ENCODE results near the gene NBAS. TPM values are rescaled to one million over a fixed set of nuclear protein-coding genes. Genes with fewer than 3 reads are reported as not detected.

NBAS gene
- total RNA-seq, 1 donor from 2014 or later, result 126 TPM

DNA sequence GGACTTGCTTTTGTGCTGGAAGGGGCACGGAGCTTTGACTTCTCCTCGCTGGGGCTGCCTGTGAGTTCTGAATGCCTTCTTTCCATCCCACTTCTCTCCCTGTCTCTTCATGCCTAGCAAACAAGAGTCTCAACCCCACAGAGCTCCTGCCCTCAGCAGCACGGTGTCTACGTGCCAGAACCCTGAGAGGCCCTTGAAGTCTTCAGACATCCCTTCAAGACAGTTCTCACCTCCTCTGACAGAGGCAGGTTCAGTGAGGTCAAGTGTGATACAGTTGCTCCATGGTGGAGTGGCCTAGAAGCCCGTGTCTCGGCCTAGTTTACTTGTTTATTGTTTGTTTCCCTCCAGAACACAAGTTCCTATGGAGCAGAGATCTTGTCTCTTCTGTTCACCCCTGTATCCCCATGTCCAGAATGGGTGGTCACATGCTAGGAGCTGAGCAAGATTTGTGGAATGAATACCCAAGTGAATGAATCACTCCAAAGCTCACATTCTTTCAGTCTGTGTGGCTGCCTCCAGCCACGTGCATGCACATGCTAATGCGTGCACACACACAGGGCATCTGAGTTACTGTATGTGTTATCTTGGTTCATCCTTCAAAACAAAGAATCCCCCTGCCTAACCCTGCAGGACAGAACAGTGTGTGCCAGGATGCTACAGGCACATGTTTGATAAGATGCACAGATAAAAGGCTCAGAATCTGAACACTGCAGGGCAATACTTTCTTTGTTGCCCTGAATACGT is 391.6 kb downstream of the NBAS start:
- H3K27ac ChIP-seq (ENCODE audit: low read depth, low read length), result no peak overlapping the region
- no peak overlapping the region for H3K9ac ChIP-seq (ENCODE audit: low read depth in 1 of 3, low read length in 3 of 3)
- H3K27me3 ChIP-seq (ENCODE audit: control insufficient read depth in 3 of 3, insufficient read depth in 3 of 3, low read length in 3 of 3), result no peaks in the 10 kb centered on the region
- peaks cover 5 to 8% (median 5%) of the 10 kb centered on the region in 3 donors for H3K36me3 ChIP-seq (ENCODE audit: control insufficient read depth in 3 of 3, insufficient read depth in 3 of 3, low read length in 3 of 3)
- no peaks in the 10 kb centered on the region for H3K9me3 ChIP-seq (ENCODE audit: control insufficient read depth in 3 of 3, low read length in 3 of 3)
- H3K4me1 ChIP-seq (ENCODE audit: control insufficient read depth in 3 of 3, insufficient read depth in 3 of 3, low read length in 3 of 3), result no peaks in the 10 kb centered on the region
- no peak overlapping the region for H3K4me3 ChIP-seq (ENCODE audit: low read length in 3 of 3)

DNA sequence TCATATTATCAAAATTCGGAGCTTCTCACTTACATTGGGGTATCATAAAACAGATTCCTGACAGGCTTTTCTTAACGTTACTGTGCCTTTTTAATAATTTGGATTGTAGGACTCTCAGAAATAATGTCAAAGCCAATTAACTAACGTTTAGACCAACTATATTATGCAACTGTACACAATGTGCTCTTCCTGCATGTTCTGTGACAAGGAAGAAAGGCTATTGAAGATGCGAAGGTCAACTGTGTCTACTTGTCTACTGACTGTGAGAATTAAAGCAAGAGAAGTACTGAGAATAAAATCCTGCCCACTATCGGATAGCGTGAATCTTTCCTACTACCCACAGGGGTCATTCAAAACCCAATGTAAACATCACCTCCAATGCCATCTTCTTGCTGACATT is 393.0 kb downstream of the NBAS start:
- peaks cover 5 to 8% (median 5%) of the 10 kb centered on the region in 3 donors for H3K36me3 ChIP-seq (ENCODE audit: control insufficient read depth in 3 of 3, insufficient read depth in 3 of 3, low read length in 3 of 3)
- H3K4me1 ChIP-seq (ENCODE audit: control insufficient read depth in 3 of 3, insufficient read depth in 3 of 3, low read length in 3 of 3), result no peaks in the 10 kb centered on the region
- no peaks in the 10 kb centered on the region for H3K27me3 ChIP-seq (ENCODE audit: control insufficient read depth in 3 of 3, insufficient read depth in 3 of 3, low read length in 3 of 3)
- no peak overlapping the region for H3K27ac ChIP-seq (ENCODE audit: low read depth, low read length)
- H3K4me3 ChIP-seq (ENCODE audit: low read length in 3 of 3), result no peak overlapping the region
- H3K9me3 ChIP-seq (ENCODE audit: control insufficient read depth in 3 of 3, low read length in 3 of 3), result no peaks in the 10 kb centered on the region
- no peak overlapping the region for H3K9ac ChIP-seq (ENCODE audit: low read depth in 1 of 3, low read length in 3 of 3)

DNA sequence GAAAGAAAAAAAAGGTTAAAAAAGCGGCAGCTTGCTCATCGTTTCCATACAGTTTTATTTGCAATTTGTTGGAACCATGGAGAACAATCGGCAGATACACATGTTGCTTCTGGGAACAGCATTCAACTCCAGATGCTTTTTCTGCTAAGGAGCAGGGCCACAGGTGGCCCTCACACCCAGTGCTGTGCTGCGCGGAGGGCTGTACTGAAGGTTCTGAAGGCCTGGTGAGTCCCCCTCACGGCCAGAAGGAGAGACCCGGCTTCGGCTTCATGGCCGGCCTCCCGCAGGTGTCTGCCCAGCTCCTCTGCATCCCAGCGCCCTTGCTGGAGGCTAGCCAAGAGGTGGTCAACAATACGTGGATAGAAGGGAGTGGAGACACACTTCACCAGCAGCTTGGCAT is 394.3 kb downstream of the NBAS start:
- Histone ChIP-seq H3K4me3 (ENCODE audit: low read length in 3 of 3) (no peak overlapping the region), H3K27ac (ENCODE audit: low read depth, low read length) (no peak overlapping the region), H3K4me1 (ENCODE audit: control insufficient read depth in 3 of 3, insufficient read depth in 3 of 3, low read length in 3 of 3) (no peaks in the 10 kb centered on the region), H3K36me3 (ENCODE audit: control insufficient read depth in 3 of 3, insufficient read depth in 3 of 3, low read length in 3 of 3) (peaks cover 5 to 8% (median 5%) of the 10 kb centered on the region in 3 donors), H3K9ac (ENCODE audit: low read depth in 1 of 3, low read length in 3 of 3) (no peak overlapping the region), H3K27me3 (ENCODE audit: control insufficient read depth in 3 of 3, insufficient read depth in 3 of 3, low read length in 3 of 3) (no peaks in the 10 kb centered on the region), H3K9me3 (ENCODE audit: control insufficient read depth in 3 of 3, low read length in 3 of 3) (no peaks in the 10 kb centered on the region)

DNA sequence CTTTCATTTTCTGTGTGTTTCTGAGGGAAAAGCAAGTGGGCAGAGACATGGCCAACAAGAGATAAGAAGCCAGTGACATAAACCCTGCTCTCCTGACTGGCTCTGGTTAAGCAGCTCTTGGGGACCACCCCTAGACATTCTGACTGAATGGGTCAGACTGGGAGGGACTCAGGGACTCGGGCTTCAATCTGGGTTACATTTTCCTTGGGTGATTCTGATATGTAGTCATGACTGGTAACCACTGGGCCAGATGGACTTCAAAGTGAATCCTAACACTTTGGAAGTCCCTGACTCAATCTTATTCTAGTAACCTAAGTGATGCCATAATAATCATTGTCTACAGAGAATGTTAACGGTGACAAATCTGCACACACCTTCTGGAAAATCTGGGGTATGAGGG is 397.8 kb downstream of the NBAS start:
- no peaks in the 10 kb centered on the region for H3K4me1 ChIP-seq (ENCODE audit: control insufficient read depth in 3 of 3, insufficient read depth in 3 of 3, low read length in 3 of 3)
- no peaks in the 10 kb centered on the region for H3K9me3 ChIP-seq (ENCODE audit: control insufficient read depth in 3 of 3, low read length in 3 of 3)
- H3K27me3 ChIP-seq (ENCODE audit: control insufficient read depth in 3 of 3, insufficient read depth in 3 of 3, low read length in 3 of 3), result no peaks in the 10 kb centered on the region
- H3K27ac ChIP-seq (ENCODE audit: low read depth, low read length), result no peak overlapping the region
- no peak overlapping the region for H3K9ac ChIP-seq (ENCODE audit: low read depth in 1 of 3, low read length in 3 of 3)
- no peak overlapping the region for H3K4me3 ChIP-seq (ENCODE audit: low read length in 3 of 3)
- peaks cover 5 to 8% (median 5%) of the 10 kb centered on the region in 3 donors for H3K36me3 ChIP-seq (ENCODE audit: control insufficient read depth in 3 of 3, insufficient read depth in 3 of 3, low read length in 3 of 3)

DNA sequence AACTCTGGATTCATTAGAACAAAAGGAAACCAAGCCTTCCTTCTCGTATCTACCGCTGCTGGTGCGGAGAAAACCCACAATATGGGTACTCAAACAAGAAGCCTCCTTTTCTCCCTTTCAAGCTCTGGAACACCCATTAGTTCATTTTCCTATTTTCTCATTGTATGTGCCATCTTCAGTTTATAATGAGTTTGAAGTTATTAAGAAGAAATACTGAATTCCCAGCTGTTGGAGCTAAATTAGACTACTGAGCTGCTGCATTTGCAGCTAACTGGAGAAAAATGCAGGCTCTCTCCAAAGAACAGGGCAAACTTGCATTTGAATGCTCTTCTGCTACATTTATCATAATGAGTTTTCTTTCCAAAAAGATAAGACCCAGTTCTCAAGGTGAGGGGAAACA is 398.5 kb downstream of the NBAS start:
- Histone ChIP-seq H3K4me3 (ENCODE audit: low read length in 3 of 3) (no peak overlapping the region), H3K9ac (ENCODE audit: low read depth in 1 of 3, low read length in 3 of 3) (no peak overlapping the region), H3K4me1 (ENCODE audit: control insufficient read depth in 3 of 3, insufficient read depth in 3 of 3, low read length in 3 of 3) (no peaks in the 10 kb centered on the region), H3K27ac (ENCODE audit: low read depth, low read length) (no peak overlapping the region), H3K36me3 (ENCODE audit: control insufficient read depth in 3 of 3, insufficient read depth in 3 of 3, low read length in 3 of 3) (peaks cover 5 to 8% (median 5%) of the 10 kb centered on the region in 3 donors), H3K27me3 (ENCODE audit: control insufficient read depth in 3 of 3, insufficient read depth in 3 of 3, low read length in 3 of 3) (no peaks in the 10 kb centered on the region), H3K9me3 (ENCODE audit: control insufficient read depth in 3 of 3, low read length in 3 of 3) (no peaks in the 10 kb centered on the region)

DNA sequence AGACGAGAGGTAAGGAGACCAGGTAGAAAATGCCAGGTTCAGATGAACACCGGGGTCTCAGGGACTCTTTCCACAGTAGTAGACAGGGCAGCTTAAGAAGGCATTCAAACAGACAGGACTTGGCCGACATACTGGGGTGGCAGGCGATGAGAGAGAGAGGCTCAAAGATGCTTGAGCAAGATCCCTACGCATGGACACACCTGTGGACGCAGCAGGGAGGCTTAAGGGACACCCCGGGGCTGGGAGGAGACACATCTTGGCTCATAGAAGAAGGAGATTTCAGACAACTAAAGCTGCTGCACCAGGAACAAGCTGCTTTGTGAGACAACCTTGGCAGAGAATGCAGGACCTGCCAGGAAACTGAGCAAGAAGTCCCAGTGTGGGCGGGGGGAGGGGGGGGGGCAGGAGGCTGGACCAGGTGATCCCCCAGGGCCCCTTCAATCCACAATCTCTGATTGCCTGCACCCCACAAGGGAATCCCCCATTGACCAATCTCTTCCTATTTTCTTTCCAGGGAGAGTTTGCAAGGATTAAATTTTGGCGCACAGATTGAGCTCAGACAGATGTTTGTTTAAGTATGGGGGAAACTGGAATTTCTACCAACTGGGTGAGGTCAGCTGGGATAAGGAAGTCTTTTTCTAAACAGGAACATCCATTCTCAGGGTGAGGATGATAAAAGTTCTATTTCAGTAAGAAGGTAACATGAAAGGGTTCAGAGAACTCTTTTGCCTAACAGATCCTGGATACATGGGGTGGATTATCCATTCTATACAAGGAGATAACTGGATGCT is 400.7 kb downstream of the NBAS start:
- Histone ChIP-seq H3K4me3 (ENCODE audit: low read length in 3 of 3) (no peak overlapping the region), H3K27me3 (ENCODE audit: control insufficient read depth in 3 of 3, insufficient read depth in 3 of 3, low read length in 3 of 3) (no peaks in the 10 kb centered on the region), H3K9me3 (ENCODE audit: control insufficient read depth in 3 of 3, low read length in 3 of 3) (no peaks in the 10 kb centered on the region), H3K27ac (ENCODE audit: low read depth, low read length) (no peak overlapping the region), H3K36me3 (ENCODE audit: control insufficient read depth in 3 of 3, insufficient read depth in 3 of 3, low read length in 3 of 3) (no peaks in the 10 kb centered on the region), H3K9ac (ENCODE audit: low read depth in 1 of 3, low read length in 3 of 3) (no peak overlapping the region), H3K4me1 (ENCODE audit: control insufficient read depth in 3 of 3, insufficient read depth in 3 of 3, low read length in 3 of 3) (no peaks in the 10 kb centered on the region)

DNA sequence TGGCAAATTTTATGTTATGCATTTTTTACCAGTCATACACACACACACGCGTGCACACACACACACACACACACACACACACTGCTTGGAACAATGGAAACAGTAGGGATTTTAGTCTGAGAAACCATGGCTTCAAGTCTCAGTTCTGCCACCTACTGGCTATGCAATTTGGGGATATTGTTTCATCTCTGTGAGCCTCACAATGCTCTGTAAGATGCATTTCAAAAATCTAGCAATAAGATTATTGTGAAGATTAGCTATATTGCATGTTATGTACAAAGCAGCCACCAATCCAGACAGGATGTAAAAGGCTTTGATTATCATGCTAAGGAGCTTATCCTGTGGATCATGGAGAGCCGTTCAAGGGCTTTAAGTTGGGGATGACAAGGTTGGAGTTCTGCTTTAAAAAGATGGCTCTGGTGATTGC is 401.4 kb downstream of the NBAS start:
- H3K36me3 ChIP-seq (ENCODE audit: control insufficient read depth in 3 of 3, insufficient read depth in 3 of 3, low read length in 3 of 3), result no peaks in the 10 kb centered on the region
- H3K4me1 ChIP-seq (ENCODE audit: control insufficient read depth in 3 of 3, insufficient read depth in 3 of 3, low read length in 3 of 3), result no peaks in the 10 kb centered on the region
- H3K4me3 ChIP-seq (ENCODE audit: low read length in 3 of 3), result no peak overlapping the region
- no peaks in the 10 kb centered on the region for H3K27me3 ChIP-seq (ENCODE audit: control insufficient read depth in 3 of 3, insufficient read depth in 3 of 3, low read length in 3 of 3)
- no peaks in the 10 kb centered on the region for H3K9me3 ChIP-seq (ENCODE audit: control insufficient read depth in 3 of 3, low read length in 3 of 3)
- H3K9ac ChIP-seq (ENCODE audit: low read depth in 1 of 3, low read length in 3 of 3), result no peak overlapping the region
- H3K27ac ChIP-seq (ENCODE audit: low read depth, low read length), result no peak overlapping the region

DNA sequence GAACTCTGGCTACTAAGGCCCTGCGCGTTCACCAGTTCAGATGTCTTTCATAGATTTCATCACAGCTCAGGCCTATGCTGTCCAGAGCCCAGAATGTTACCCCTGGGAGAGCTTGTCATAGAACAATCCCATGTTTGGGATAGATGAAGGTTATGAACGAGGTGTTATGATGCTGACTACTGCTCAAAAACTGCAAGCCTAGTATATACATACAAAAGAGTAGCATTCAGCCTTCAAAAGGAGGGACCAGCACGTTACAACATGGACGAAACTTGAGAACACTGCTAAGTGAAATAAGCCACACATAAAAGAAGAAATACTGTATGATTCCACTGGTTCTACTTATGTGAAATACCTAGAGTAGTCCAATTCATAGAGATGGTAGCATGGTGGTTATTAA is 401.9 kb downstream of the NBAS start:
- H3K36me3 ChIP-seq (ENCODE audit: control insufficient read depth in 3 of 3, insufficient read depth in 3 of 3, low read length in 3 of 3), result no peaks in the 10 kb centered on the region
- H3K9ac ChIP-seq (ENCODE audit: low read depth in 1 of 3, low read length in 3 of 3), result no peak overlapping the region
- no peak overlapping the region for H3K4me3 ChIP-seq (ENCODE audit: low read length in 3 of 3)
- no peaks in the 10 kb centered on the region for H3K4me1 ChIP-seq (ENCODE audit: control insufficient read depth in 3 of 3, insufficient read depth in 3 of 3, low read length in 3 of 3)
- H3K27me3 ChIP-seq (ENCODE audit: control insufficient read depth in 3 of 3, insufficient read depth in 3 of 3, low read length in 3 of 3), result no peaks in the 10 kb centered on the region
- H3K27ac ChIP-seq (ENCODE audit: low read depth, low read length), result no peak overlapping the region
- no peaks in the 10 kb centered on the region for H3K9me3 ChIP-seq (ENCODE audit: control insufficient read depth in 3 of 3, low read length in 3 of 3)

DNA sequence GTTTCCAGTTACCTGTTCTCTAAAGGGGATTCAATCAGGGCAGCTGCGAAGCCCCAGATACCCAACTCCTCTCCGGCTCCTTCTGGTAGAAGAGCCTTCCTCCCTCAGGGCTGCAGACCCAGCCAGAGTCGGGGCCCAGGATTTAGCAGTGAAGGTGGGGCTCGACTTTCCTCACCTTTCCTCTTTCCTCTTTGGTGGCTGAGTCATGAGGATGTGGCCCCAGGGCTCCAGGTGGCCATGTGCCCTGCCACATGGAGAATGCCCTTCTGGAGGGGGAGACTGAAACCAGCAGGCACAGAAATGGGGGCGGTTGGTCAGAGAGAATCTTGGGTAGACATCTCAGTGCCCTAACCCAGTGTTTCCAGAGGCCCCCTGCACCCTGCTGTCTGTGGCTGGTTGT is 402.6 kb downstream of the NBAS start:
- Histone ChIP-seq H3K4me3 (ENCODE audit: low read length in 3 of 3) (no peak overlapping the region), H3K27me3 (ENCODE audit: control insufficient read depth in 3 of 3, insufficient read depth in 3 of 3, low read length in 3 of 3) (no peaks in the 10 kb centered on the region), H3K9me3 (ENCODE audit: control insufficient read depth in 3 of 3, low read length in 3 of 3) (no peaks in the 10 kb centered on the region), H3K27ac (ENCODE audit: low read depth, low read length) (no peak overlapping the region), H3K4me1 (ENCODE audit: control insufficient read depth in 3 of 3, insufficient read depth in 3 of 3, low read length in 3 of 3) (no peaks in the 10 kb centered on the region), H3K36me3 (ENCODE audit: control insufficient read depth in 3 of 3, insufficient read depth in 3 of 3, low read length in 3 of 3) (no peaks in the 10 kb centered on the region), H3K9ac (ENCODE audit: low read depth in 1 of 3, low read length in 3 of 3) (no peak overlapping the region)

DNA sequence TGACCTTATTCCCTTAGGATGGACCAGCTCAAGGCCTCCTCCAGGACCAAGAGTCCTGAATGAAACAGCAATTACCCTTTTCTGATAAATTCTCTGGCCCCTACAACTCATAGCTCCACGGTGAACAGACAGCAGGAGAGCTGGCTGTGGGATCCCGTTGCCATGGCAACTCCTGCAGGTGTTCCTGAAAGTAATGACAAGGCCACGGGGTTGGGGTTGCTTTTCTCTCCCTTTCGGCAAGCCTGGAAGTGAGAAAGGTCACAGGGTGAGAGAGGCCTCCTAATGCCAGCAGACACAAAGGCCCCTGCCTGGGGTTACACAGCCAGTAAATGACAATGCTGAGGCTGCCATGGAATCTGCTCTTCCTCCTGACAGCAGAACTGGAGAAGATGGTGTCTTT is 403.0 kb downstream of the NBAS start:
- Histone ChIP-seq H3K9ac (ENCODE audit: low read depth in 1 of 3, low read length in 3 of 3) (no peak overlapping the region), H3K4me1 (ENCODE audit: control insufficient read depth in 3 of 3, insufficient read depth in 3 of 3, low read length in 3 of 3) (no peaks in the 10 kb centered on the region), H3K36me3 (ENCODE audit: control insufficient read depth in 3 of 3, insufficient read depth in 3 of 3, low read length in 3 of 3) (no peaks in the 10 kb centered on the region)

More for the DNA sequence above, 403.0 kb downstream of the NBAS start:
- H3K9me3 ChIP-seq (ENCODE audit: control insufficient read depth in 3 of 3, low read length in 3 of 3), result no peaks in the 10 kb centered on the region
- H3K4me3 ChIP-seq (ENCODE audit: low read length in 3 of 3), result no peak overlapping the region
- no peak overlapping the region for H3K27ac ChIP-seq (ENCODE audit: low read depth, low read length)
- H3K27me3 ChIP-seq (ENCODE audit: control insufficient read depth in 3 of 3, insufficient read depth in 3 of 3, low read length in 3 of 3), result no peaks in the 10 kb centered on the region

Data from skeletal muscle tissue (tissue), 4 donors.